NB4 (cell line): ENCODE results near the gene TRPM1.

ENCODE experiments used
- DNase-seq: peaks from one replicate; pipeline ENCODE4 v3.0.0; 2010; ENCODE audit warnings: low read depth
- H3K4me3 ChIP-seq: one replicate; pipeline ENCODE4 v1.5.1; 2011; ENCODE audit warnings: mild to moderate bottlenecking, low read depth, low read length, moderate library complexity
- MAX ChIP-seq: IDR thresholded peaks from 2 replicates; pipeline ENCODE4 v1.6.1; 2011; ENCODE audit warnings: low read depth, low read length
- MYC ChIP-seq: IDR thresholded peaks from 2 replicates; pipeline ENCODE4 v1.6.1; 2011; ENCODE audit warnings: low read depth, low read length
- POLR2A ChIP-seq: IDR thresholded peaks from 2 replicates; pipeline ENCODE4 v1.6.1; 2011; ENCODE audit warnings: mild to moderate bottlenecking; ENCODE audit not compliant: insufficient read length; ENCODE audit errors: extremely low read depth
- TF ChIP-seq, protein P1 (sequence below): IDR thresholded peaks from one replicate; pipeline ENCODE4 v1.5.1; 2012; ENCODE audit warnings: low read depth, low read length

Gene TRPM1

DNA sequence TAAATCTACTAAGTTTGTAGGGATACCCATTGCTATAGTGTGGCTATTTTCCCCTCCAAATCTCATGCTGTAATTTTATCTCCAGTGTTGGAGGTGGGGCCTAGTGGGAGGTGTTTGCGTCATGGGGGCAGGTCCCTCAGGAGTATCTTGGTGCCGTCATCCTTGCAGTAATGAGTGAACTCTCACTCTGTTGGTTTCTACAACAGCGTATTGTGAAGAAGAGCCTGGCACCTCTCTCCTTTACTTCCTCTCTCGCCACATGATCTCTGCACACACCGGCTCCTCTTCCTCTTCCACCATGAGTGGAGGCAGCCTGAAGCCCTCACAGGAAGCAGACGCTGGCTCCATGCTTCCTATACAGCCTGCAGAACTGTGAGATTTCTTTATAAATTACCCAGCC, 34.0 kb upstream of the TRPM1 start:
- no peak overlapping the region for H3K4me3 ChIP-seq
- TF ChIP-seq MYC (no peak), POLR2A (no peak), MAX (no peak)
- TF ChIP-seq, protein P1, sequence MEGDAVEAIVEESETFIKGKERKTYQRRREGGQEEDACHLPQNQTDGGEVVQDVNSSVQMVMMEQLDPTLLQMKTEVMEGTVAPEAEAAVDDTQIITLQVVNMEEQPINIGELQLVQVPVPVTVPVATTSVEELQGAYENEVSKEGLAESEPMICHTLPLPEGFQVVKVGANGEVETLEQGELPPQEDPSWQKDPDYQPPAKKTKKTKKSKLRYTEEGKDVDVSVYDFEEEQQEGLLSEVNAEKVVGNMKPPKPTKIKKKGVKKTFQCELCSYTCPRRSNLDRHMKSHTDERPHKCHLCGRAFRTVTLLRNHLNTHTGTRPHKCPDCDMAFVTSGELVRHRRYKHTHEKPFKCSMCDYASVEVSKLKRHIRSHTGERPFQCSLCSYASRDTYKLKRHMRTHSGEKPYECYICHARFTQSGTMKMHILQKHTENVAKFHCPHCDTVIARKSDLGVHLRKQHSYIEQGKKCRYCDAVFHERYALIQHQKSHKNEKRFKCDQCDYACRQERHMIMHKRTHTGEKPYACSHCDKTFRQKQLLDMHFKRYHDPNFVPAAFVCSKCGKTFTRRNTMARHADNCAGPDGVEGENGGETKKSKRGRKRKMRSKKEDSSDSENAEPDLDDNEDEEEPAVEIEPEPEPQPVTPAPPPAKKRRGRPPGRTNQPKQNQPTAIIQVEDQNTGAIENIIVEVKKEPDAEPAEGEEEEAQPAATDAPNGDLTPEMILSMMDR, result no peak
- DNase-seq, result peak; percentile 26

DNA sequence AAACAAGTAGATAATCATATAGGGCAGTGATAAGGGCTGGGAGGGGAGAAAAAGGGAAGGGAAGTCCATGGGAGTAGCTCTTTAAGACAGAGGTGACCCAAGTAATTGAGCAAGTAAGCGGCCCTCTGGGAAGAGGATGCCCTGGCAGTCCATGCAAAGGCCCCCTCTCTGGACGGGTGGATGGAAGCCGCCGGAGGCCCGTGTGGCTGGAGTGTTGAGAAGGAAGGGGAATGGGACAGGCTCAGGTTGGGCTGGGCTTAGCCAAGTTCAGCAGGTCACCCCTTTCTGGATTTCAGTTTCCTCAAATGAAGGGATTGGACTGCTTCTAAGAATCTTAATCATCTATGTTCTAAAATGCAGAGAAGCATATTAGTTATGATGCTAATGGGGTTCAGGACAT, 32.4 kb upstream of the TRPM1 start:
- DNase-seq, result no peak
- no peak overlapping the region for H3K4me3 ChIP-seq
- no peak for TF ChIP-seq MAX
- TF ChIP-seq MYC, result no peak

DNA sequence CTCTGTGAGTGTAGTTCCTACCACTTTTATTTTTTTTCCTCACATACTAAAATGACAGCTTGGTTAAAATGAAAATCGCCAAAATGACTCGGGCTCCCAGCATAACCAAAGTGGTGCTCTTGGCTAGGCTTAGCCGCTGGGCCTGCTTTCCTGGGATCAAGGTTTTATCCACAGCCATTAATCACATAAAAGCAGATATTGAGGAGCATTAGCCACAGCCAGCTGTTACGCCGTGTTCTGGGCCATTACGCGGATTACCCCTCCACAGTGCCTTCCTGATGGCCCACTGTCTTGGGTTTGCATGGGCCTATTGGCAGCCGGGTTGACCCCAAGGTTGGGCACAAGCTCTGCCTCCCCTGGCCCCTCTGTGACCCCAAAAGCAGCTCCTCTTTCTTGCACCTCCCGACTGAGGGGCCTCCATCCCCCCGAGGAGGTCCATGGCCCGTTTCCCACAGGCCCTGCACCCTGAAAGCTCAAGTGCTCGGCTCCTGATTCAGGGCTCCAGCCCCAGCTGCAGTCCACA, 30.4 kb upstream of the TRPM1 start:
- no peak for DNase-seq
- TF ChIP-seq MAX (no peak), POLR2A (no peak), MYC (no peak)
- TF ChIP-seq, protein P1, result no peak

DNA sequence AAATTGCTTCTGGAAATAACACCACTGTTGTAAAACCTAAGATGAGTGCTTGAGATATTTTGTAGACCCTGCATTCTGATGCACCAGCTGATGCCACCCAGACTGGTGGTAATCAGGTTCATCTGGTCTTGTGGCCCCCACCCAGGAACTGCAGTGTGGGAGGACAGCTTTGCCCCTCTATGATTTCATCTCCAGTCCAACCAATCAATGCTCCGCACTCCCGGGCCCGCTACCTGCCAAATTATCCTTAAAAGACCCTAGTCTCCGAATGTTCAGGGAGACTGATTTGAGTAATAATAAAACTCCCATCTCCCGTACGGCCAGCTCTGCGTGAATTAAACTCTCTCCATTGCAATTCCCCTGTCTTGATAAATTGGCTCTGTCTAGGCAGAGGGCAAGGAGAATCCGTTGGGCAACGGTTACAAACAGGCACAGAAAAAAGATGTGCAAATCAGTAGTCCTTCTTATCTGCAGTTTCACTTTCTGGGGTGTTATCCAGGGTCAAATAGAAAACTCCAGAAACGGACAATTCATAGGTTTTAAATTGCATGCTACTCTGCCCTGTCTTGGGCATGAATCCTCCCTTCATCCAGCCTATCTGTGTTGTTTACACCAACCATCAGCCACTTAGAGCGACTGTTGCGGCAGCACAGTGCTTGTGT, 29.2 kb upstream of the TRPM1 start:
- no peak for DNase-seq
- TF ChIP-seq MAX (no peak), MYC (no peak), POLR2A (no peak)
- TF ChIP-seq, protein P1, result no peak
- no peak overlapping the region for H3K4me3 ChIP-seq

More for the DNA sequence above, 30.4 kb upstream of the TRPM1 start:
- H3K4me3 ChIP-seq, result no peak overlapping the region

DNA sequence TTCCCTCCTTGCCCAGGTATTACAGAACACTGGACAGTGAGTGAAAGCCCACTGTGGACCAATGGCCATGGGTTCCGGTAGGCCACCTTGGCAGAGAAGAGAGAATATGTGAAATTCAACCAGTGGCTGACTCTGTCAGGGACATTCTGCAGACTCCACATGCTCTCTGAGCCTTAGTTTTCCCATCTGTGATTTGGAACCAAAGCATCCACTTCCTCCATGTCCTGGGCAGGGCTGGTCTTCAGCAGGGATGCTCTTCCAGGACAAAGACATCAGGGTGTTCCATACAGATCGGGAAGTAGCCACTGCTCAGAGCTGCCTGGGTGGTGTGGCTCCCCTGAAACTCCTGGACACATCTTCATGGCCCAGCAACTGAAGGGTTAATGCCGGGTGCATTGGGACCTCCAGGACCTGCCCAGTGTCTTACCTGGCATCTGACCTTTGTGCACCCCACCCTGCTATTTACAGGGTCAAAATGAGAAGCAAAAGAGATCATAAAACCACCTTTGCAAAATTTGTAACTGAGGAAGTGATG, 28.3 kb upstream of the TRPM1 start:
- TF ChIP-seq POLR2A, result no peak
- TF ChIP-seq, protein P1, result no peak
- TF ChIP-seq MYC, result no peak
- no peak for TF ChIP-seq MAX
- no peak overlapping the region for H3K4me3 ChIP-seq
- DNase-seq, result no peak

GRCh38 chr15:31128919-31129768, 27.6 kb upstream of the TRPM1 start:
- DNase-seq, result peak; percentile 79
- H3K4me3 ChIP-seq, result no peak overlapping the region
- TF ChIP-seq, protein P1, result peak; percentile 90
- no peak for TF ChIP-seq POLR2A
